AG04449 (cell line): Measurements from ENCODE around the gene SLC29A2.
"Not testable (repeated sequence)": the region's sequence is repeated elsewhere in the genome, so short reads cannot be mapped to it uniquely, and the experiment has no call there.

Experiments used
- CTCF ChIA-PET: fragments of 350-600 bp; formaldehyde crosslinking; extraction: SDS; loops from one replicate; lab custom pipeline; 2021; ENCODE audit warnings: antibody characterized with exemption; lab: Yijun Ruan, JAX
- POLR2A ChIA-PET: fragments of 400-600, 350-600 bp; formaldehyde crosslinking; extraction: SDS; loops from one replicate; lab custom pipeline; 2020; ENCODE audit warnings: antibody characterized with exemption, inconsistent platforms; lab: Yijun Ruan, JAX
- DNase-seq: peaks from one replicate; pipeline ENCODE4 v3.0.0-alpha.2; 2010; ENCODE audit warnings: low read depth, low spot score
- H3K4me3 ChIP-seq: 2 replicates; pipeline ENCODE4 v1.5.1; 2011; ENCODE audit warnings: low read depth, mild to moderate bottlenecking, control low read depth, low read length
- TF ChIP-seq, protein P1 (sequence below): IDR thresholded peaks from one replicate; pipeline ENCODE4 v1.5.1; 2011; ENCODE audit warnings: mild to moderate bottlenecking, moderate library complexity, low read length, control low read depth, inconsistent platforms; ENCODE audit not compliant: insufficient read depth; ENCODE audit errors: missing control alignments

SLC29A2 gene

DNA sequence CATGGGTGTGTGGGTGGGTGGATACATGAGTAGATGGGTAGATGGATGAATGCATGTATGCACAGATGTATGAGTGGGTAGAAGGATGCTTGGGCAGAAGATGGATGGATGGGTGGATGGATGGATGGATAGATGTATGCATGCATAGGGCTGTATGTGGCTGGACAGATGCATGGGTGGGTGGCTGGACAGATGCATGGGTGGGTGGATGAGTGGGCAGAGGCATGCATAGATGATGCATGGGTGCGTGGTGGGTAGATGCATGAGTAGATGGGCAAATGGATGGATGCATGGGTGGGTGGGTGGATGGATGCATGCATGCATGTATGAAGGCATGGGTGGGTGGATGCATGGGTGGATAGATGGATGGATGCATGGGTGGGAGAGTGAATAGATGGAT lies 47.9 kb downstream of the SLC29A2 start:
- TF ChIP-seq, protein P1, sequence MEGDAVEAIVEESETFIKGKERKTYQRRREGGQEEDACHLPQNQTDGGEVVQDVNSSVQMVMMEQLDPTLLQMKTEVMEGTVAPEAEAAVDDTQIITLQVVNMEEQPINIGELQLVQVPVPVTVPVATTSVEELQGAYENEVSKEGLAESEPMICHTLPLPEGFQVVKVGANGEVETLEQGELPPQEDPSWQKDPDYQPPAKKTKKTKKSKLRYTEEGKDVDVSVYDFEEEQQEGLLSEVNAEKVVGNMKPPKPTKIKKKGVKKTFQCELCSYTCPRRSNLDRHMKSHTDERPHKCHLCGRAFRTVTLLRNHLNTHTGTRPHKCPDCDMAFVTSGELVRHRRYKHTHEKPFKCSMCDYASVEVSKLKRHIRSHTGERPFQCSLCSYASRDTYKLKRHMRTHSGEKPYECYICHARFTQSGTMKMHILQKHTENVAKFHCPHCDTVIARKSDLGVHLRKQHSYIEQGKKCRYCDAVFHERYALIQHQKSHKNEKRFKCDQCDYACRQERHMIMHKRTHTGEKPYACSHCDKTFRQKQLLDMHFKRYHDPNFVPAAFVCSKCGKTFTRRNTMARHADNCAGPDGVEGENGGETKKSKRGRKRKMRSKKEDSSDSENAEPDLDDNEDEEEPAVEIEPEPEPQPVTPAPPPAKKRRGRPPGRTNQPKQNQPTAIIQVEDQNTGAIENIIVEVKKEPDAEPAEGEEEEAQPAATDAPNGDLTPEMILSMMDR = no peak
- DNase-seq = no peak
- no peak overlapping the region for H3K4me3 ChIP-seq
- ChIA-PET POLR2A (interaction anchor here (0.6 to 1.1 kb wide), 2 partner anchors 11 to 53 kb away, joined by 4 to 6 read pairs; no protein-coding TSS in a partner anchor), CTCF (interaction anchor here (3.8 kb wide), 1 partner anchor 12 kb away, joined by 61 read pairs; no protein-coding TSS in a partner anchor)

GRCh38 chr11:66322732-66323427 lies 48.7 kb downstream of the SLC29A2 start:
- POLR2A ChIA-PET = interaction anchor here (1.7 kb wide), 1 partner anchor 10 kb away, joined by 7 read pairs; no protein-coding TSS in a partner anchor

DNA sequence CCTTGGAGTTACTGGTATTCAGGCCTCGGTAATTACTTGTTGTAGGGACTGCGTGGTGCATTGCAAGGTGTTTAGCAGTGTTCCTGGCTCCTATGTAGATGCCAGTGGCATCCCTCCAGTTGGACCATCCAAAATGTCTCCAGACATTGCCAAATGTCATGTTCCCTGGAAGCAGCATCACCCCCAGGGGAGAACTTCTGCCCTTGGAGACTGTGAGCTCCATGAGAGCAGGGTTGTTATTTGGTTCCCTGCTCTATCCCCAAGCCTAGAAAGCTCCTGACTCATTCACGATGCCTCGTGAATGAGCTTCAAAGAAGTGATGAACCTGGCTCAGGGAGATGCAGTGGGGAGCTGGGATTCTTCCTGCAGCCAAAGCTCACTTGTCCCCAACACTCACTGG lies 50.0 kb downstream of the SLC29A2 start:
- POLR2A ChIA-PET = interaction anchor here (1.7 kb wide), 1 partner anchor 9 kb away, joined by 7 read pairs; no protein-coding TSS in a partner anchor
- H3K4me3 ChIP-seq = no peak overlapping the region
- no peak for DNase-seq
- TF ChIP-seq, protein P1 = no peak
- CTCF ChIA-PET = interaction anchor here (1.7 to 2.0 kb wide), 2 partner anchors 9 to 14 kb away, joined by 6 to 18 read pairs; partner anchors contain the start of gene RIN1

More at GRCh38 chr11:66322732-66323427, 48.7 kb downstream of the SLC29A2 start:
- TF ChIP-seq, protein P1 = no peak
- no peak for DNase-seq
- CTCF ChIA-PET = interaction anchor here (1.7 to 2.0 kb wide), 2 partner anchors 10 to 13 kb away, joined by 6 to 18 read pairs; partner anchors contain the start of gene RIN1
- no peak overlapping the region for H3K4me3 ChIP-seq

- H3K4me3 ChIP-seq, CTCF ChIA-PET, POLR2A ChIA-PET, DNase-seq: not testable (repeated sequence)
Observed at GRCh38 chr11:66320748-66321147, 50.8 kb downstream of the SLC29A2 start.

GRCh38 chr11:66320289-66320688 lies 51.3 kb downstream of the SLC29A2 start:
- CTCF ChIA-PET, H3K4me3 ChIP-seq, POLR2A ChIA-PET, DNase-seq: not testable (repeated sequence)

DNA sequence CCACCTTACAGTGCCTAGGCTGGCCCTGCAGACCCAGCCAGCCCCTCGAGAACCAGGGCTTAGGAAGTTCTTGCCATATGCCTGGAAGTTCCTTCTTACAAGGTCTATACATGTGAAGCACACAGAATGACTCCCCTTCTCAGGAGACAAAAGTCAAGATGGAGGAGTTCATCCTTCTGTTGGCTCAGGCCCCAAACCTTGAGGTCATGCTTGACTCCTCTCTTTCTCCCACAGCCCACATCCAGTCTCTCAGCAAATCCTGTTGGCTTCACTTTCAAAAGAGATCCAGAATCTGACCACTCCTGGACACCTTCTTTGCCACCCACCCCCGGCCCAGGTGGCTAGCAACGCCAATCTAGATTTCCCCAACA lies 53.0 kb downstream of the SLC29A2 start:
- ChIA-PET POLR2A (interaction anchor here (2.7 to 4.1 kb wide), 2 partner anchors 7 to 17 kb away, joined by 29 to 64 read pairs; partner anchors contain the start of gene RIN1), CTCF (interaction anchor here (0.9 to 2.7 kb wide), 8 partner anchors 8 to 70 kb away, joined by 3 to 14 read pairs (median 7); partner anchors contain the start of gene RIN1)
- no peak for DNase-seq
- TF ChIP-seq, protein P1 = no peak
- H3K4me3 ChIP-seq = no peak overlapping the region
